22Rv1 (cell line): ENCODE data around the gene NXPH1.

Source experiments
- ZFX ChIP-seq: fragments of 450-650 bp; IDR thresholded peaks from 2 replicates; pipeline ENCODE4 v1.6.1; 2017; ENCODE audit warnings: antibody characterized with exemption, borderline replicate concordance
- TF ChIP-seq, protein P1 (sequence below): fragments of 450-650 bp; IDR thresholded peaks from 2 replicates; pipeline ENCODE4 v1.5.1; 2017; ENCODE audit warnings: mild to moderate bottlenecking

DNA sequence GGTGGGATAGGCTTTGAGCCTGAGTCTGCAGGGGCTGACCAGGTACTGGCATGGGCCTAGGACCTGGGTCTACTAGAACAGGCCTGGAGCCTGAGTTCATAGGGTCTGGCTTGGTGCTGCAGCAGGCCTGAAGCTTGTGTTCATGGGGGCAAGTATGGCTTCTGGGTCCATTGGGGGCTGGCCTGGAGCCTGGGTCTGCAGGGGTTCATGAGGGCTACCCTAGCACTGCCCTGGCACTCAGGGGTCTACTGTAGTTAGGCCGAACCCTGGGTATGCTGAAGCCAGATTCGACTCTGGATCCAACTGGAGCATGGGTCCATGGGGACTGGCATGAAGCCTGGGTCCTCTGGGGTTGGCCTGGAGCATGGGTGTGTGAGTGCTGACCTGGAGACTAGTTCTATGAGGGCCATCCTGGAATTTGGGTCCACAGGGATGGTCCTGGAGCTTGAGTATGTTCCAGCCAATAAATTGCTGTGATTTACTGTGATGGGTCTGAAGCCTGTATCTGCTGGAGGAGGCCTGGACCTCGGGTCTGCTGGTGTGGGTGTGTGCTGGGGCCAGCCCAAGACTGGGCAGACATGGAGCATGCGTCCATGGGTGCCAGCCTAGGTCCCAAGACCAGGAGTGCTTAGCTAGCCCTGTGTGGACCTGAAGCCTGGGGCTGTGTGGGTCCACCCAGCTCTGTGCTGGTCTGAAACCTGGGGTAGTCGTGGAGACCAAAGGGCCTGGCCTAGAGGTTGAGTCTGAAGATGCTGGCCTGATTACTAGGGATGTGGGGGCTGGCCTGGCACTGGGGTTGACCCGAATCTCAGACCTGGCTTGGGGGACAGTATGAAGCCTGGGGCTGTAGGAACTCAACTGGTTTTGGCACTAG lies 235.5 kb downstream of the NXPH1 start:
- TF ChIP-seq, protein P1, sequence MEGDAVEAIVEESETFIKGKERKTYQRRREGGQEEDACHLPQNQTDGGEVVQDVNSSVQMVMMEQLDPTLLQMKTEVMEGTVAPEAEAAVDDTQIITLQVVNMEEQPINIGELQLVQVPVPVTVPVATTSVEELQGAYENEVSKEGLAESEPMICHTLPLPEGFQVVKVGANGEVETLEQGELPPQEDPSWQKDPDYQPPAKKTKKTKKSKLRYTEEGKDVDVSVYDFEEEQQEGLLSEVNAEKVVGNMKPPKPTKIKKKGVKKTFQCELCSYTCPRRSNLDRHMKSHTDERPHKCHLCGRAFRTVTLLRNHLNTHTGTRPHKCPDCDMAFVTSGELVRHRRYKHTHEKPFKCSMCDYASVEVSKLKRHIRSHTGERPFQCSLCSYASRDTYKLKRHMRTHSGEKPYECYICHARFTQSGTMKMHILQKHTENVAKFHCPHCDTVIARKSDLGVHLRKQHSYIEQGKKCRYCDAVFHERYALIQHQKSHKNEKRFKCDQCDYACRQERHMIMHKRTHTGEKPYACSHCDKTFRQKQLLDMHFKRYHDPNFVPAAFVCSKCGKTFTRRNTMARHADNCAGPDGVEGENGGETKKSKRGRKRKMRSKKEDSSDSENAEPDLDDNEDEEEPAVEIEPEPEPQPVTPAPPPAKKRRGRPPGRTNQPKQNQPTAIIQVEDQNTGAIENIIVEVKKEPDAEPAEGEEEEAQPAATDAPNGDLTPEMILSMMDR: no peak
- TF ChIP-seq ZFX: no peak
